Measurements from ENCODE around the gene SLC25A48. TPM values are rescaled to one million over a fixed set of nuclear protein-coding genes. Genes with fewer than 3 reads are reported as not detected.

Gene SLC25A48
- total RNA-seq, 1 donor from 2014 or later = not detected

- ATAC-seq (no peak), DNase-seq (no peak)
- Histone ChIP-seq H3K9me3 (no peaks in the 10 kb centered on the region), H3K4me3 (no peak overlapping the region), H3K27me3 (peaks cover 7% of the 10 kb centered on the region), H3K27ac (no peak overlapping the region), H3K36me3 (no peaks in the 10 kb centered on the region), H3K4me1 (no peaks in the 10 kb centered on the region)
- intact Hi-C loops (cut with DNase I) = no loop called here
- no peak for TF ChIP-seq CTCF (IDR thresholded peaks at IDR 0.05)
Observed at GRCh38 chr5:135874461-135874860, 40.0 kb downstream of the SLC25A48 start.

- Histone ChIP-seq H3K4me3 (no peak overlapping the region), H3K27ac (no peak overlapping the region), H3K36me3 (no peaks in the 10 kb centered on the region), H3K9me3 (no peaks in the 10 kb centered on the region), H3K4me1 (no peaks in the 10 kb centered on the region), H3K27me3 (peaks cover 7% of the 10 kb centered on the region)
- DNase-seq = no peak
- intact Hi-C loops (cut with DNase I) = no loop called here
- no peak for ATAC-seq
- no peak for TF ChIP-seq CTCF (IDR thresholded peaks at IDR 0.05)
Observed at GRCh38 chr5:135875567-135875966, 41.1 kb downstream of the SLC25A48 start.

GRCh38 chr5:135876146-135876545 is 41.7 kb downstream of the SLC25A48 start:
- no peak for TF ChIP-seq CTCF (IDR thresholded peaks at IDR 0.05)
- intact Hi-C loops (cut with DNase I) = no loop called here
- Histone ChIP-seq H3K27ac (no peak overlapping the region), H3K4me1 (no peaks in the 10 kb centered on the region), H3K27me3 (peaks cover 7% of the 10 kb centered on the region), H3K36me3 (no peaks in the 10 kb centered on the region), H3K9me3 (no peaks in the 10 kb centered on the region), H3K4me3 (no peak overlapping the region)
- DNase-seq (no peak), ATAC-seq (no peak)

GRCh38 chr5:135877570-135878155 is 43.2 kb downstream of the SLC25A48 start:
- Histone ChIP-seq H3K27me3 (peaks cover 14% of the 10 kb centered on the region), H3K9me3 (no peaks in the 10 kb centered on the region), H3K4me3 (no peak overlapping the region), H3K36me3 (no peaks in the 10 kb centered on the region), H3K4me1 (no peaks in the 10 kb centered on the region), H3K27ac (no peak overlapping the region)
- no peak for TF ChIP-seq CTCF (IDR thresholded peaks at IDR 0.05)
- intact Hi-C loops (cut with DNase I) = no loop called here
- DNase-seq (no peak), ATAC-seq (no peak)

GRCh38 chr5:135878156-135878620 is 43.7 kb downstream of the SLC25A48 start:
- Histone ChIP-seq H3K27me3 (peaks cover 18% of the 10 kb centered on the region), H3K36me3 (no peaks in the 10 kb centered on the region), H3K4me3 (no peak overlapping the region), H3K27ac (no peak overlapping the region), H3K4me1 (no peaks in the 10 kb centered on the region), H3K9me3 (no peaks in the 10 kb centered on the region)
- intact Hi-C loops (cut with DNase I) = no loop called here
- TF ChIP-seq CTCF (IDR thresholded peaks at IDR 0.05) = no peak
- ATAC-seq (peak; percentile 28), DNase-seq (no peak)

- ATAC-seq = no peak
- H3K27ac ChIP-seq = no peak overlapping the region
- TF ChIP-seq CTCF (IDR thresholded peaks at IDR 0.05) = no peak
- H3K27me3 ChIP-seq = peaks cover 18% of the 10 kb centered on the region
- no peak overlapping the region for H3K4me3 ChIP-seq
- H3K36me3 ChIP-seq = no peaks in the 10 kb centered on the region
- DNase-seq = no peak
- intact Hi-C loops (cut with DNase I) = no loop called here
- no peaks in the 10 kb centered on the region for H3K9me3 ChIP-seq
- no peaks in the 10 kb centered on the region for H3K4me1 ChIP-seq
Observed at GRCh38 chr5:135879591-135879990, 45.1 kb downstream of the SLC25A48 start.
